ENCODE results near the gene HIVEP3.

The HIVEP3 gene

DNA sequence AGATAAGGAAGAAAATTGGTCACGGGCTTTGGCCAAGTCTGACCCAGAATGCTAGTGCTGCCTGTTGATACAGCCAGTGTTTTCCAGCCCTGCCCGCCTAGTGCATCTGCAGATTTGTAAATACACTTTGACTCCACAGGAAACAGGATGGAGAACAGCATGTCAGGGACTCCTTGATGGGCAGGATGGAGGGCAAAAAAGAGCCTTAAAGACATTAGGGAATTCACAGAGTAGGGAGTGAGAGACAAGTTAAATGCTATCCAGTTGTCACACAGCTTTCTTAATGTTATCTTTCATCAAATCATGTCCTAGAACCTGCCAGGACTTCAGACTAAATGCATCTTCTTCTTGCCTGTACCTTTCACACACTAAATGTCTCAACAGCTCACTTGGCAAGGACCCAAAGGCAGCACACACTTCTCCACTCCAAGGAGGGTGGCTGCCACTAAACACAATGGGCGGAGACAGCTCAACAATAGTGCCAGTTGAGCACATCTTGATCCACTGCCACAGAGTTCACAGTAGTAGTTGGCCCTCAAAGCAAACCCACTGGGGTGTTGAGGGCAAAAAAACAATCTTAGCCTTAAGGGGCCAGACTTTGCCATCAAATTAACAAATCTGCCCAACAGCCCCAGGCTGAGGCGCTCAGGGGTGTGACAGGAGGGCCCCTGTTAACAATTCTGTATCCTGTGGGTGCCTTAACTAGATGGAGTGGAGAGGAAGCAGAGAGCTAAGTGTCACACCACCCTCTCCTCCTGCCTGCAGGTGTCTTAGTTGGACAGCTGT, 2.7 kb downstream of the HIVEP3 start:
- Histone ChIP-seq H2AK5ac (ENCODE audit: low read length) (no peak overlapping the region), H3K4me3 (ENCODE audit: low read length) (no peak overlapping the region), H3K23ac (ENCODE audit: low read length) (no peak overlapping the region), H4K5ac (ENCODE audit: low read length) (no peak overlapping the region), H3K4me1 (ENCODE audit: control insufficient read depth, low read depth, low read length) (peaks cover 4% of the 10 kb centered on the region), H2BK120ac (ENCODE audit: low read depth, low read length) (no peak overlapping the region), H3K4me2 (ENCODE audit: low read length) (no peak overlapping the region), H4K8ac (ENCODE audit: low read depth, low read length) (no peak overlapping the region), H3K79me2 (ENCODE audit: control insufficient read depth, insufficient read depth, low read length) (no peaks in the 10 kb centered on the region), H3K9ac (ENCODE audit: low read length) (no peak overlapping the region), H2BK5ac (ENCODE audit: low read length) (no peak overlapping the region), H3K56ac (ENCODE audit: low read length) (no peak overlapping the region), H3K18ac (ENCODE audit: low read length) (no peak overlapping the region), H3K27ac (ENCODE audit: low read depth, low read length) (no peak overlapping the region), H3K4ac (ENCODE audit: low read depth, low read length) (no peak overlapping the region), H2BK15ac (replicated peaks; ENCODE audit: low read depth) (no peak overlapping the region), H3K79me1 (ENCODE audit: low read length) (no peaks in the 10 kb centered on the region), H3K36me3 (ENCODE audit: control insufficient read depth, insufficient read depth, low read length) (no peaks in the 10 kb centered on the region), H3K27me3 (ENCODE audit: insufficient read depth, low read length, poor library complexity) (peaks cover 2% of the 10 kb centered on the region)
- DNase-seq = no peak
- WGBS (ENCODE audit: extremely low coverage, insufficient coverage, low lambda C conversion rate) = no CpG with 5 or more reads among the region's 4 CpGs

DNA sequence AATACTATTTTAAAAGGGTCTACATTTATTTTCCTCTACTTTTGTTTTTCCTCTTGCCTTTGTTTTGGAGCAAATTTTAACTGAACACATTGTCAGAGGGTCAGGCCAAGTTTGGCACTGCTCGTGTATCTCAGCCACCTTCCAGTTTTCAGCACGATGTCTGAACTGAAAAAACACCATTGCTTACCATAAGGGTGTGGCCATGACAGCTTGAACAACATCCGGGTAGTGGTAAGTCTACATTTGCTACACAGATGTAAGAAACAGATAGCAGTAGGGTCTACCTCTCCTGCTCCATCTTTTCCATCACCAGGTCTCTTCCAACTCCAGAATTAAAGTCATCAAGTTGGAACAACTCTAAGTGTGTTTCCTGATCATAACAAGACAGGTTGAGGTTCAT, 4.2 kb downstream of the HIVEP3 start:
- Histone ChIP-seq H3K36me3 (ENCODE audit: control insufficient read depth, insufficient read depth, low read length) (no peaks in the 10 kb centered on the region), H3K4ac (ENCODE audit: low read depth, low read length) (no peak overlapping the region), H2BK120ac (ENCODE audit: low read depth, low read length) (no peak overlapping the region), H3K18ac (ENCODE audit: low read length) (no peak overlapping the region), H3K23ac (ENCODE audit: low read length) (no peak overlapping the region), H2BK15ac (replicated peaks; ENCODE audit: low read depth) (no peak overlapping the region), H3K4me3 (ENCODE audit: low read length) (no peak overlapping the region), H3K4me2 (ENCODE audit: low read length) (no peak overlapping the region), H3K4me1 (ENCODE audit: control insufficient read depth, low read depth, low read length) (peaks cover 4% of the 10 kb centered on the region), H2AK5ac (ENCODE audit: low read length) (no peak overlapping the region), H3K27me3 (ENCODE audit: insufficient read depth, low read length, poor library complexity) (peaks cover 2% of the 10 kb centered on the region), H4K8ac (ENCODE audit: low read depth, low read length) (no peak overlapping the region), H3K9ac (ENCODE audit: low read length) (no peak overlapping the region), H3K79me1 (ENCODE audit: low read length) (no peaks in the 10 kb centered on the region), H3K27ac (ENCODE audit: low read depth, low read length) (no peak overlapping the region), H3K56ac (ENCODE audit: low read length) (no peak overlapping the region), H2BK5ac (ENCODE audit: low read length) (no peak overlapping the region), H3K79me2 (ENCODE audit: control insufficient read depth, insufficient read depth, low read length) (no peaks in the 10 kb centered on the region), H4K5ac (ENCODE audit: low read length) (no peak overlapping the region)
- no CpG with 5 or more reads among the region's 3 CpGs for WGBS (ENCODE audit: extremely low coverage, insufficient coverage, low lambda C conversion rate)
- DNase-seq = no peak

DNA sequence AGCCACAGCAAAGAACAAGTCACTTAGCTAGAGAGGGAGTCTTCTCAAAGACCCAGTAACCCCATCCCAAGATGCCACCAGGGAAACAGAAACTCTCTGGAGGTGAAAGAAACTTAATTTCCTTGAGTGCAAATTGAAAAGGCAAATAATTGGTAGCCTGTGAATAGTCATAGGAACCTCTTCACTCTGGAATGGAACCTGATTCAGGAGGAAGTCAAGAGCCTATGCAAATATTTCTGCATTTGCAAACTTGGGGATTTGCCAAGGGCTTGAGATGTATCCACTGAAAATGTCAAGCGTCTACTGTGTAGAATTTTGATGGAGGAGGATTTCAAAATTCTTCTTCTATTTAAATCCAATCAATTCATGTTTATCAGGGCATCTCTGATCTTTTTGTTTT, 5.7 kb downstream of the HIVEP3 start:
- Histone ChIP-seq H2BK120ac (ENCODE audit: low read depth, low read length) (no peak overlapping the region), H3K4me2 (ENCODE audit: low read length) (no peak overlapping the region), H3K27me3 (ENCODE audit: insufficient read depth, low read length, poor library complexity) (no peaks in the 10 kb centered on the region), H3K56ac (ENCODE audit: low read length) (no peak overlapping the region), H2BK15ac (replicated peaks; ENCODE audit: low read depth) (no peak overlapping the region), H2BK5ac (ENCODE audit: low read length) (no peak overlapping the region), H3K9ac (ENCODE audit: low read length) (no peak overlapping the region), H3K79me1 (ENCODE audit: low read length) (no peaks in the 10 kb centered on the region), H3K36me3 (ENCODE audit: control insufficient read depth, insufficient read depth, low read length) (no peaks in the 10 kb centered on the region), H4K8ac (ENCODE audit: low read depth, low read length) (no peak overlapping the region), H3K4me3 (ENCODE audit: low read length) (no peak overlapping the region), H3K4me1 (ENCODE audit: control insufficient read depth, low read depth, low read length) (peaks cover 4% of the 10 kb centered on the region), H3K79me2 (ENCODE audit: control insufficient read depth, insufficient read depth, low read length) (no peaks in the 10 kb centered on the region), H3K4ac (ENCODE audit: low read depth, low read length) (no peak overlapping the region), H3K27ac (ENCODE audit: low read depth, low read length) (no peak overlapping the region), H4K5ac (ENCODE audit: low read length) (no peak overlapping the region), H3K18ac (ENCODE audit: low read length) (no peak overlapping the region), H2AK5ac (ENCODE audit: low read length) (no peak overlapping the region), H3K23ac (ENCODE audit: low read length) (no peak overlapping the region)
- no CpG with 5 or more reads among the region's 1 CpG for WGBS (ENCODE audit: extremely low coverage, insufficient coverage, low lambda C conversion rate)
- no peak for DNase-seq

DNA sequence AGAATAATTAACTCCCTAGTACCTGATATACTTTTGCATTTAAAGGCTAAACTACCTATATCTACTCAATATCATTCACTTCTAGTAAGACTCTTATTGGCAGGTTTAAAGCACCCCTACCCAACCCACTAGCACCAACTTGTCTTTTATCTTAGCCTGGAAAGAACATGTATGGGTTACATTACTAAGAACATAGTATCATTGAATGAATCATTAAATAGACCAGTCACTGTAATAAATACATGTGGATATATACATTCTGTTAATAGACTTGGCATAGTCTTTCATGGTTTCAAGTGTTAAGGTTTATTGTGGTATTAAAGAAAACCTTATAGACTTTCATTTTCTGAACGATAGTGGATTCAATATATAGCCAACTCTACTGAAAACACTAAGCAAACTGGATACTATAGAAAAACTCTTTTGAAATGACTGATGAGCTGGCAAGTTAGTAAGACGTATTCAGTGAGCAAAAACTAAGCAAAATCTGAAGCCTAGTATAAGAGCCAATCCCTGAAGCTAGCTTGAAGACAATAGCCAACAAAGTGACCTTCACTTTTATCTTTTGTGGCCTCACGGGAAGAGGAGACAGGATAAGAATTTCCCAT, 10.3 kb downstream of the HIVEP3 start:
- no peaks in the 10 kb centered on the region for H3K27me3 ChIP-seq (ENCODE audit: insufficient read depth, low read length, poor library complexity)
- H3K56ac ChIP-seq (ENCODE audit: low read length) = no peak overlapping the region
- H2BK15ac ChIP-seq (replicated peaks; ENCODE audit: low read depth) = no peak overlapping the region
- WGBS (ENCODE audit: extremely low coverage, insufficient coverage, low lambda C conversion rate) = no CpG with 5 or more reads among the region's 3 CpGs
- no peak overlapping the region for H3K9ac ChIP-seq (ENCODE audit: low read length)
- H4K5ac ChIP-seq (ENCODE audit: low read length) = no peak overlapping the region
- H3K23ac ChIP-seq (ENCODE audit: low read length) = no peak overlapping the region
- no peak overlapping the region for H2AK5ac ChIP-seq (ENCODE audit: low read length)
- no peak overlapping the region for H3K4me3 ChIP-seq (ENCODE audit: low read length)
- no peaks in the 10 kb centered on the region for H3K36me3 ChIP-seq (ENCODE audit: control insufficient read depth, insufficient read depth, low read length)
- no peaks in the 10 kb centered on the region for H3K79me2 ChIP-seq (ENCODE audit: control insufficient read depth, insufficient read depth, low read length)
- H3K4ac ChIP-seq (ENCODE audit: low read depth, low read length) = no peak overlapping the region
- H3K27ac ChIP-seq (ENCODE audit: low read depth, low read length) = no peak overlapping the region
- no peak for DNase-seq
- H2BK5ac ChIP-seq (ENCODE audit: low read length) = no peak overlapping the region
- H3K79me1 ChIP-seq (ENCODE audit: low read length) = no peaks in the 10 kb centered on the region
- no peak overlapping the region for H3K18ac ChIP-seq (ENCODE audit: low read length)
- H3K4me1 ChIP-seq (ENCODE audit: control insufficient read depth, low read depth, low read length) = no peaks in the 10 kb centered on the region
- H2BK120ac ChIP-seq (ENCODE audit: low read depth, low read length) = no peak overlapping the region
- no peak overlapping the region for H3K4me2 ChIP-seq (ENCODE audit: low read length)
- H4K8ac ChIP-seq (ENCODE audit: low read depth, low read length) = no peak overlapping the region

DNA sequence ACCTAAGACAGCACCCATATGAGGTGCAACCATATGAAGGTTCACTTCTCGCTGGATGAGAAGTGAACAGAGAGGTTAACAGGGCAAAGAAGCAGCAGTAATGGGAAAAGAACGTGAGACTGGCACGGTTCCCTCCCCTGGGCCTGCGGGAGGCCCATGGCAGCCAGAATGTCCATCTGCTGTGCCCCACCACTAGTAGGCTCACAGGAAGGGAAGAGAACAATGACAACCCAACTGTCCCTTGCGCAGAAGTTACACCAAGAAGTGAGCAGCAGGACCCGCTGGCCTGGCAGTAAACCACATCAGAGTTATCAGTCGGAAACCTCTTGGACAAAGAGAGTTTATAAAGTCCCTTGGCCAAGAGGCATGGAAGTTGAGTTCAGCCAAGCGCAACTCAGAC, 11.3 kb downstream of the HIVEP3 start:
- no peaks in the 10 kb centered on the region for H3K79me1 ChIP-seq (ENCODE audit: low read length)
- H3K9ac ChIP-seq (ENCODE audit: low read length) = no peak overlapping the region
- H2BK15ac ChIP-seq (replicated peaks; ENCODE audit: low read depth) = no peak overlapping the region
- H3K79me2 ChIP-seq (ENCODE audit: control insufficient read depth, insufficient read depth, low read length) = no peaks in the 10 kb centered on the region
- no peak overlapping the region for H3K4me3 ChIP-seq (ENCODE audit: low read length)
- DNase-seq = no peak
- WGBS (ENCODE audit: extremely low coverage, insufficient coverage, low lambda C conversion rate) = no CpG with 5 or more reads among the region's 8 CpGs
- no peak overlapping the region for H3K18ac ChIP-seq (ENCODE audit: low read length)
- no peaks in the 10 kb centered on the region for H3K27me3 ChIP-seq (ENCODE audit: insufficient read depth, low read length, poor library complexity)
- no peak overlapping the region for H3K56ac ChIP-seq (ENCODE audit: low read length)
- no peak overlapping the region for H3K4me2 ChIP-seq (ENCODE audit: low read length)
- no peaks in the 10 kb centered on the region for H3K36me3 ChIP-seq (ENCODE audit: control insufficient read depth, insufficient read depth, low read length)
- no peak overlapping the region for H3K4ac ChIP-seq (ENCODE audit: low read depth, low read length)
- H3K27ac ChIP-seq (ENCODE audit: low read depth, low read length) = no peak overlapping the region
- H2BK5ac ChIP-seq (ENCODE audit: low read length) = no peak overlapping the region
- H3K23ac ChIP-seq (ENCODE audit: low read length) = no peak overlapping the region
- H4K8ac ChIP-seq (ENCODE audit: low read depth, low read length) = no peak overlapping the region
- no peak overlapping the region for H2BK120ac ChIP-seq (ENCODE audit: low read depth, low read length)
- H3K4me1 ChIP-seq (ENCODE audit: control insufficient read depth, low read depth, low read length) = no peaks in the 10 kb centered on the region
- H2AK5ac ChIP-seq (ENCODE audit: low read length) = no peak overlapping the region
- no peak overlapping the region for H4K5ac ChIP-seq (ENCODE audit: low read length)
